ENCODE results near the gene ESPL1.

GRCh38 chr12:53235164-53235563, 32.9 kb upstream of the ESPL1 start:
- TF ChIP-seq CTCF (IDR thresholded peaks at IDR 0.05) (no peak), EP300 (IDR thresholded peaks at IDR 0.05) (no peak)

All from gastroesophageal sphincter (tissue), 3 donors.